ENCODE results near the gene KIZ. TPM values are rescaled to one million over a fixed set of nuclear protein-coding genes. Genes with fewer than 3 reads are reported as not detected.
A peak's percentile ranks its signal among the peaks of the same experiment; 100 is the strongest.

Gene KIZ
- total and polyA plus RNA-seq, 2 experiments from 2014 or later: 58.3 to 63.6 TPM

GRCh38 chr20:21288587-21289370 is 162.9 kb downstream of the KIZ start:
- H4K20me1 ChIP-seq (replicated peaks; ENCODE audit: insufficient read depth): no peaks in the 10 kb centered on the region
- Mint-ChIP-seq H3K4me1 (peaks cover 11% of the 10 kb centered on the region; the same call in 2 of the 3 replicates), H3K27me3 (ENCODE audit: insufficient read depth, low read depth, poor library complexity) (peaks cover 5% of the 10 kb centered on the region), H3K9me3 (peaks cover 3% of the 10 kb centered on the region; the same call in 2 of the 3 replicates), H3K36me3 (ENCODE audit: low read depth) (no peaks in the 10 kb centered on the region; the same call in 2 of the 3 replicates), H3K27ac (no peak overlapping the region; the same call in 1 of the 2 replicates), H3K4me3 (no peak overlapping the region)
- no peak for TF ChIP-seq EZH2phosphoT487 (IDR thresholded peaks at IDR 0.05; ENCODE audit: unreplicated experiment)
- TF ChIP-seq POLR2AphosphoS5 (IDR thresholded peaks at IDR 0.05; ENCODE audit: low read depth): no peak
- TF ChIP-seq ZNF462 (CRISPR knock-in tag; IDR thresholded peaks at IDR 0.05): no peak
- TF ChIP-seq JUNB (IDR thresholded peaks at IDR 0.05; ENCODE audit: unreplicated experiment): no peak
- no peak for TF ChIP-seq CREB1 (CRISPR knock-in tag; IDR thresholded peaks at IDR 0.05; ENCODE audit: low read depth)
- no peak for TF ChIP-seq ZNF331 (CRISPR knock-in tag; IDR thresholded peaks at IDR 0.05; ENCODE audit: low read depth)
- TF ChIP-seq NANOG (IDR thresholded peaks at IDR 0.05; ENCODE audit: borderline replicate concordance): no peak
- TF ChIP-seq STAT1 (IDR thresholded peaks at IDR 0.05; ENCODE audit: unreplicated experiment): no peak
- no peak for TF ChIP-seq ZNF114 (CRISPR knock-in tag; IDR thresholded peaks at IDR 0.05)
- TF ChIP-seq ETS1 (IDR thresholded peaks at IDR 0.05): no peak
- TF ChIP-seq CTCF (conservative IDR thresholded peaks at IDR 0.05; ENCODE audit: low read depth in 2 of 2): no peak
- no peak for TF ChIP-seq REST (IDR thresholded peaks at IDR 0.05; ENCODE audit: unreplicated experiment)
- TF ChIP-seq EZH2 (IDR thresholded peaks at IDR 0.05; ENCODE audit: low read depth, unreplicated experiment): no peak
- H3K4me2 ChIP-seq: no peak overlapping the region
- DNase-seq (ENCODE audit: low spot score) (no peak), ATAC-seq (no peak)
- H3K4me3 ChIP-seq: no peak overlapping the region
- H3K9me2 ChIP-seq (ENCODE audit: insufficient read depth): no peaks in the 10 kb centered on the region; the same call in 1 of the 2 replicates
- no peak overlapping the region for H3K27ac ChIP-seq (ENCODE audit: low read depth)
- H3K4me1 ChIP-seq (ENCODE audit: insufficient read depth): no peaks in the 10 kb centered on the region
- no peaks in the 10 kb centered on the region for H3K27me3 ChIP-seq (ENCODE audit: insufficient read depth)
- peak overlapping the region; percentile 89 for H2AFZ ChIP-seq
- no peaks in the 10 kb centered on the region for H3K36me3 ChIP-seq (ENCODE audit: insufficient read depth)
- no peaks in the 10 kb centered on the region for H3F3A ChIP-seq (replicated peaks; ENCODE audit: low read depth)
- no peaks in the 10 kb centered on the region for H3K79me2 ChIP-seq (replicated peaks; ENCODE audit: insufficient read depth)

Measured in GM23338 (cell line).